HCT116 (cell line): ENCODE measurements around the gene IL1R1. TPM values are rescaled to one million over a fixed set of nuclear protein-coding genes. Genes with fewer than 3 reads are reported as not detected.

ENCODE experiments used
- ATAC-seq: fragments of 200-7000 bp; cut with Tn5 transposase; 2 replicates; pipeline ENCODE4 v1.9.1; 2020; ENCODE audit warnings: mild to moderate bottlenecking, moderate library complexity
- BruUV-seq: library from RNA; stranded (reverse); fragments of 400-500 nt; replicated peaks from 2 replicates; lab custom pipeline; 2021; lab: Mats Ljungman, UMichigan
- CTCF ChIA-PET: fragments of 300-600 bp; sonication (Branson Sonifier 250); formaldehyde crosslinking; loops from one replicate; lab custom pipeline; 2021; ENCODE audit warnings: antibody characterized with exemption; lab: Charles Lee
- POLR2A ChIA-PET: fragments of 300-600, 350-600 bp; sonication (Branson Sonifier 250); formaldehyde crosslinking; loops from one replicate; lab custom pipeline; 2021; ENCODE audit warnings: antibody characterized with exemption; lab: Charles Lee
- RAD21 ChIA-PET, 2 experiments: fragments of 300-600 bp; sonication (Branson Sonifier 250); formaldehyde crosslinking; loops; one replicate each; lab custom pipeline; 2023; ENCODE audit warnings: low total read pairs in 2 of 2; ENCODE audit not compliant: uncharacterized antibody in 2 of 2, unreplicated experiment in 2 of 2, low non-redundant PET in 1 of 2; lab: Charles Lee
- DNase-seq: peaks from one replicate; pipeline ENCODE4 v3.0.0-alpha.2; 2010; ENCODE audit warnings: low read depth, low spot score
- H2AFZ ChIP-seq: fragments of 200-600 bp; shearing (Covaris generic), sonication (generic); 2 replicates; pipeline ENCODE4 v1.6.1; 2017; ENCODE audit warnings: low read depth, mixed run types, mixed read lengths, antibody characterized with exemption, low read length; ENCODE audit not compliant: poor library complexity, severe bottlenecking
- H3K27ac ChIP-seq: 2 replicates; pipeline ENCODE4 v1.5.1; 2012; ENCODE audit warnings: low read depth, low read length
- H3K27me3 ChIP-seq: fragments of 200-600 bp; sonication (generic); 2 replicates; pipeline ENCODE4 v1.6.1; 2016; ENCODE audit warnings: mixed run types, low read length, mixed read lengths; ENCODE audit not compliant: insufficient read depth
- H3K36me3 ChIP-seq, 2 experiments: fragments of 200-500 bp in 1 of 2; fragments of 200-600 bp in 1 of 2; sonication (Bioruptor generic) in 1 of 2; sonication (generic) in 1 of 2; 2 replicates each; pipeline versions ENCODE4 v1.5.1 to v1.6.1; 2014 to 2016; ENCODE audit warnings: low read length in 2 of 2, inconsistent platforms in 1 of 2, mixed read lengths in 1 of 2, mixed run types in 1 of 2; ENCODE audit not compliant: insufficient read depth in 2 of 2, control insufficient read depth in 1 of 2
- H3K4me1 ChIP-seq, 2 experiments: fragments of 200-600 bp in 1 of 2; sonication (generic) in 1 of 2; 2 replicates each; pipeline versions ENCODE4 v1.5.1 to v1.6.1; 2012 to 2017; ENCODE audit warnings: low read length in 2 of 2, inconsistent platforms in 1 of 2, mild to moderate bottlenecking in 1 of 2, mixed read lengths in 1 of 2, mixed run types in 1 of 2, moderate library complexity in 1 of 2; ENCODE audit not compliant: insufficient read depth in 2 of 2, control insufficient read depth in 1 of 2
- H3K4me2 ChIP-seq: fragments of 200-600 bp; sonication (generic); 2 replicates; pipeline ENCODE4 v1.6.1; 2017; ENCODE audit warnings: mixed run types, low read length, mixed read lengths
- H3K4me3 ChIP-seq, 2 experiments: fragments of 200-600 bp in 1 of 2; sonication (generic) in 1 of 2; replicated peaks in 1 of 2; 2 replicates each; pipeline ENCODE4 v1.5.1; 2011 to 2016; ENCODE audit warnings: low read length in 2 of 2, control low read depth in 1 of 2, low read depth in 1 of 2, mild to moderate bottlenecking in 1 of 2, mixed read lengths in 1 of 2, mixed run types in 1 of 2
- H3K79me2 ChIP-seq: fragments of 200-600 bp; sonication (generic); 2 replicates; pipeline ENCODE4 v1.6.1; 2017; ENCODE audit warnings: mild to moderate bottlenecking, mixed run types, low read length, moderate library complexity, mixed read lengths; ENCODE audit not compliant: insufficient read depth
- H3K9ac ChIP-seq: fragments of 200-600 bp; sonication (generic); 2 replicates; pipeline ENCODE4 v1.6.1; 2016; ENCODE audit warnings: low read length, mixed read lengths
- H3K9me2 ChIP-seq: fragments of 200-600 bp; sonication (generic), shearing (Covaris generic); 2 replicates; pipeline ENCODE4 v1.6.1; 2017; ENCODE audit warnings: mixed run types, mild to moderate bottlenecking, moderate library complexity; ENCODE audit not compliant: insufficient read depth
- H3K9me3 ChIP-seq, 2 experiments: fragments of 200-500 bp in 1 of 2; fragments of 200-600 bp in 1 of 2; sonication (Bioruptor generic) in 1 of 2; sonication (generic) in 1 of 2; 2 replicates each; pipeline ENCODE4 v1.6.1; 2014 to 2017; ENCODE audit warnings: low read length in 2 of 2, mixed read lengths in 2 of 2, inconsistent platforms in 1 of 2, low read depth in 1 of 2, mild to moderate bottlenecking in 1 of 2, mixed run types in 1 of 2, moderate library complexity in 1 of 2; ENCODE audit not compliant: control insufficient read depth in 1 of 2, insufficient read depth in 1 of 2
- H4K20me1 ChIP-seq: fragments of 200-600 bp; sonication (generic), shearing (Covaris generic); 2 replicates; pipeline ENCODE4 v1.6.1; 2017; ENCODE audit warnings: mixed run types, mild to moderate bottlenecking, moderate library complexity; ENCODE audit not compliant: insufficient read depth
- CEBPB ChIP-seq: IDR thresholded peaks from 2 replicates; pipeline ENCODE4 v1.6.1; 2012; ENCODE audit warnings: low read depth
- ELF1 ChIP-seq: IDR thresholded peaks from 2 replicates; pipeline ENCODE4 v1.6.1; 2012; ENCODE audit warnings: low read depth, borderline replicate concordance
- EZH2 ChIP-seq: fragments of 200-600 bp; sonication (generic); IDR thresholded peaks from 2 replicates; pipeline ENCODE4 v1.6.1; 2017; ENCODE audit warnings: antibody characterized with exemption, mixed run types
- EZH2phosphoT487 ChIP-seq: fragments of 200-600 bp; IDR thresholded peaks from 2 replicates; pipeline ENCODE4 v1.6.1; 2018; ENCODE audit warnings: antibody characterized with exemption, borderline replicate concordance
- JUND ChIP-seq: IDR thresholded peaks from 2 replicates; pipeline ENCODE4 v1.6.1; 2012
- MAX ChIP-seq: IDR thresholded peaks from 2 replicates; pipeline ENCODE4 v1.6.1; 2012
- POLR2AphosphoS5 ChIP-seq: IDR thresholded peaks from 2 replicates; pipeline ENCODE4 v1.6.1; 2011; ENCODE audit warnings: mild to moderate bottlenecking, low read depth, low read length, moderate library complexity
- REST ChIP-seq: IDR thresholded peaks from 2 replicates; pipeline ENCODE4 v1.6.1; 2012; ENCODE audit warnings: low read depth
- SIN3A ChIP-seq: IDR thresholded peaks from 2 replicates; pipeline ENCODE4 v1.6.1; 2012; ENCODE audit warnings: low read depth
- SP1 ChIP-seq: IDR thresholded peaks from 2 replicates; pipeline ENCODE4 v1.6.1; 2012; ENCODE audit warnings: low read depth
- SRF ChIP-seq: IDR thresholded peaks from 2 replicates; pipeline ENCODE4 v1.6.1; 2012; ENCODE audit warnings: low read depth
- TCF7L2 ChIP-seq: IDR thresholded peaks from 2 replicates; pipeline ENCODE4 v1.7.0; 2011; ENCODE audit warnings: borderline replicate concordance, inconsistent platforms; ENCODE audit not compliant: insufficient read depth, insufficient read length; ENCODE audit errors: extremely low read depth
- ZFX ChIP-seq: fragments of 450-650 bp; IDR thresholded peaks from 2 replicates; pipeline ENCODE4 v1.6.1; 2017
- ZNF274 ChIP-seq: fragments of 200-500 bp; sonication (Bioruptor generic); IDR thresholded peaks from 2 replicates; pipeline ENCODE4 v1.6.1; 2014; ENCODE audit warnings: mild to moderate bottlenecking, low read depth, low read length, inconsistent platforms
- intact Hi-C: fragments of 100-400 bp; cut with micrococcal nuclease; formaldehyde crosslinking; loops from 2 replicates; pipeline ENCODE4 v1.10.0; 2022
- total RNA-seq: library from RNA; stranded (reverse); gene quantifications from one replicate; pipeline ENCODE4 v1.2.1, GENCODE V29; 2021; ENCODE audit not compliant: unreplicated experiment

IL1R1 gene
- total RNA-seq, 1 experiment from 2014 or later = 5.3 TPM

GRCh38 chr2:102179061-102179460 lies 36.5 kb downstream of the IL1R1 start:
- no peak overlapping the region for H3K4me3 ChIP-seq
- no peak for DNase-seq
- H3K27ac ChIP-seq = no peak overlapping the region
- RAD21 ChIA-PET = no interaction called here
- TF ChIP-seq ZFX = no peak
- TF ChIP-seq ZNF274 = no peak
- no peak for TF ChIP-seq ELF1
- TF ChIP-seq REST = no peak
- no peak for TF ChIP-seq SRF
- no peak for TF ChIP-seq MAX
- no peak for TF ChIP-seq CEBPB
- TF ChIP-seq JUND = no peak
- no peak for TF ChIP-seq SP1
- TF ChIP-seq EZH2 = no peak
- no peak for TF ChIP-seq EZH2phosphoT487
- TF ChIP-seq SIN3A = no peak
- no peak for TF ChIP-seq TCF7L2
- no peak for TF ChIP-seq POLR2AphosphoS5
- TF ChIP-seq, all 23 proteins: peak for 0
- H3K9me2 ChIP-seq = no peaks in the 10 kb centered on the region
- H3K79me2 ChIP-seq = no peaks in the 10 kb centered on the region
- no peak overlapping the region for H3K4me2 ChIP-seq
- no peaks in the 10 kb centered on the region for H3K27me3 ChIP-seq
- no TSS peak for BruUV-seq
- no peaks in the 10 kb centered on the region for H3K9me3 ChIP-seq
- intact Hi-C loops = no loop called here
- ATAC-seq = no peak
- no peak overlapping the region for H2AFZ ChIP-seq
- no peaks in the 10 kb centered on the region for H3K36me3 ChIP-seq
- no peaks in the 10 kb centered on the region for H4K20me1 ChIP-seq
- H3K9ac ChIP-seq = no peak overlapping the region
- CTCF ChIA-PET = no interaction called here
- no peaks in the 10 kb centered on the region for H3K4me1 ChIP-seq
- POLR2A ChIA-PET = no interaction called here
